ENCODE results near the gene TRAPPC14.
"Not testable (repeated sequence)": the region's sequence is repeated elsewhere in the genome, so short reads cannot be mapped to it uniquely, and the experiment has no call there.

TRAPPC14 gene, protein sequence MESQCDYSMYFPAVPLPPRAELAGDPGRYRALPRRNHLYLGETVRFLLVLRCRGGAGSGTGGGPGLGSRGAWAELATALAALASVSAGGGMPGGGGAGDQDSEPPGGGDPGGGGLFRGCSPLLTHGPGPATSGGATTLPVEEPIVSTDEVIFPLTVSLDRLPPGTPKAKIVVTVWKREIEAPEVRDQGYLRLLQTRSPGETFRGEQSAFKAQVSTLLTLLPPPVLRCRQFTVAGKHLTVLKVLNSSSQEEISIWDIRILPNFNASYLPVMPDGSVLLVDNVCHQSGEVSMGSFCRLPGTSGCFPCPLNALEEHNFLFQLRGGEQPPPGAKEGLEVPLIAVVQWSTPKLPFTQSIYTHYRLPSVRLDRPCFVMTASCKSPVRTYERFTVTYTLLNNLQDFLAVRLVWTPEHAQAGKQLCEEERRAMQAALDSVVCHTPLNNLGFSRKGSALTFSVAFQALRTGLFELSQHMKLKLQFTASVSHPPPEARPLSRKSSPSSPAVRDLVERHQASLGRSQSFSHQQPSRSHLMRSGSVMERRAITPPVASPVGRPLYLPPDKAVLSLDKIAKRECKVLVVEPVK

DNA sequence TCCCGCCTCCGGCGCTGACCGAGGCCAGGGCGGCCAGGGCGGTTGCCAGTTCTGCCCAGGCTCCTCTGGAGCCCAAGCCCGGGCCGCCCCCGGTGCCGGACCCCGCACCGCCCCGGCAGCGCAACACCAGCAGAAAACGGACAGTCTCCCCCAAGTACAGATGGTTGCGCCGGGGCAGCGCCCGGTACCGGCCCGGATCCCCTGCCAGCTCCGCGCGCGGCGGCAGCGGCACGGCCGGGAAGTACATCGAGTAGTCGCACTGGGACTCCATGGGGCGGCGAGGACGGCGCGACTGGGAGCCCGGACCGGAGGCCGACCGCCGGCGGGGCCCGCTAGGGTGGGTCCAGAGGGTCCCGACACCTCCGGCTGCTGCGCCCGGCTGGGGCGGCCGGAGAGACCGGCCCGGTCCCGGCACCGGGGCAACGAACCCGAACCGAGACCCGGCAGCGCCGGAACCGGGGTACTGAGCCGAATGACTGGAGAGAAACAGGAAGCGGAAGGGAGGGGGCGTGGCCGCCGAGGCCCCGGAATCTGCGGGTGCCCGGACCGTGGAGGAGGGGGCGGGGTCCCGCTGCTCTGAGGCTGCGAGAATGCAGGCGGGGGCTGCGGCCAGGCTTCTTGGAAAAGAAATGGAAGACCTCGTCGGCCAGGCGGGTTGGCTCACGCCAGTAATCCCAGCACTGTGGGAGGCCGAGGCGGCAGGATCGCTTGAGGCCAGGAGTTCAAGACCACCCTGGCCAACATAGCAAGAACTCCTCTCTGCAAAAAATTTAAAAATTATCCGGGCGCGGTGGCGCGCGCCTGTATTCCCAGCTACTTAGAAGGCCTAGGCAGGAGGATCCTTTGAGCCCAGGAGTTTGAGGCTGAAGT lies at the start of gene TRAPPC14:
TSS of gene TRAPPC14 (minus strand) at position 495 of the 870 bp plus-strand sequence. CDS start at position 271, 224 bp downstream.
- peak; percentile 82 to 90 for DNase-seq (ENCODE audit: low read depth in 1 of 2, low spot score in 1 of 2)

DNA sequence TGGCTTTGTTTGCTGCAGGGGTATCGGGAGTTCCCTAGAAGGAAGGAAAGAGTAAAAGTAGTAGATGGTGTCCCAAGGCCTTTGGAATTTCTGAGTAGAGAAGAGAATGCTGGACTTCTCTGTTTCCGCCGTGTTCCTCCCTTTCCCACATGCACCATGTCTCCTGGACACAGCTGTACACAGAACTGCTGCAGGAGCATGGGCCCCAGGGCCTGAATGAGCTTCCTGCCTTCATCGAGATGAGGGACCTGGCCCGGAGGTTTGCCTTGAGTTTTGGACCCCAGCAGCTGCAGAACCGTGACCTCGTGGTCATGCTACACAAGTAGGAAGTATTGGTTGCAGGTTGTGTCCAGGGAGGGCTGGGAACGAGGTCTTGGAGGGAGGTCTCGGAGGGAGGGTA lies 45.9 kb upstream of the TRAPPC14 start:
- no peak for DNase-seq (ENCODE audit: low read depth in 1 of 2, low spot score in 1 of 2)

DNA sequence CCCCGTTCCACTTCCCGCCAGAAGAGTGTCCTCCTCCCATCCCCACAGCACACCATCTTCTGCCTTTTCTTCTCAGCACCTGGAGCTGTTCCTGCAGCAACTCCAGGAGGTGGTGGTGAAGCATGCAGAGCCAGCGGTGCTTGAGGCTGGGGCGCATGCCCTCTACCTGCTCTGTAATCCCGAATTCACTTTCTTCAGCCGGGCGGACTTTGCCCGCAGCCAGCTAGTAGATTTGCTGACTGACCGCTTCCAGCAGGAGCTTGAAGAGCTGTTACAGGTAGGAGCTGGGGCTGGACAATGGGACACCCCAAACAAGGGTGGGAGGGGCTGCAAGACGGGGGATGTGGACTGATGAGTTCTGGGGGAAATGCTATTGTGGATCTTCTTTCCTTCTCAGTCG lies 42.2 kb upstream of the TRAPPC14 start:
- no peak for DNase-seq (ENCODE audit: low read depth in 1 of 2, low spot score in 1 of 2)

DNA sequence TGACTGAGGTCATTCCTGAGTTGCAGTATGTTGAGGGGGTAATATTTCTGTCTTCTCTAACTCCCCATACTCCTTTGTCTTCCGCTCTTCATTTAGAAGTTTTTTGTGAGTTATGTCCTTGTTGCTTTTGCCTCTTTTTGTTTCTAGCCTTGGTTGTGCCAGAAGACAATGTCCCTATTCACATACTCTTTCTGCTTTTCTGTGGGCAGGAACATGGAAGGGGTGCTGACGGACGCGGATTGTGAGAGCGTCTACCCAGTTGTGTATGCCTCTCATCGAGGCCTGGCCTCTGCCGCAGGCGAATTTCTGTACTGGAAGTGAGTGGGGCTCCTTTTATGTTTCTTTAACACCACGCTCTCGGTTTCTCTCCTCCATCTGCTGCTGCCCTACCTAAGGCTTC lies 39.7 kb upstream of the TRAPPC14 start:
- no peak for DNase-seq (ENCODE audit: low read depth in 1 of 2, low spot score in 1 of 2)

DNA sequence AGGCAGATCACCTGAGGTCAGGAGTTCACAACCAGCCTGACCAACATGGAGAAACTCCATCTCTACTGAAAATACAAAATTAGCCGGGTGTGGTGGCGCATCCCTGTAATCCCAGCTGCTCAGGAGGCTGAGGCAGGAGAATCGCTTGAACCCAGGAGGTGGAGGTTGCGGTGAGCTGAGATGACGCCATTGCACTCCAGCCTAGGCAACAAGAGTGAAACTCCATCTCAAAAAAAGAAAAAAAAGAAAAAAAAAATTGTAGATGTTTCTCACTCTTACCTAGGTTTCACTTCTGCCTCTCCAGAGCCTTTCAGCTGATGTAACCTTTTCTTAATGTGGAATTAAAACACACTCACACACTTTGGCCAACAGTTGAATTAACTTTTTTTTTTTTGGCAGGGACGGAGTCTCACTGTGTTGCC lies 37.4 kb upstream of the TRAPPC14 start:
- not testable (repeated sequence) for DNase-seq (ENCODE audit: low read depth in 1 of 2, low spot score in 1 of 2)

DNA sequence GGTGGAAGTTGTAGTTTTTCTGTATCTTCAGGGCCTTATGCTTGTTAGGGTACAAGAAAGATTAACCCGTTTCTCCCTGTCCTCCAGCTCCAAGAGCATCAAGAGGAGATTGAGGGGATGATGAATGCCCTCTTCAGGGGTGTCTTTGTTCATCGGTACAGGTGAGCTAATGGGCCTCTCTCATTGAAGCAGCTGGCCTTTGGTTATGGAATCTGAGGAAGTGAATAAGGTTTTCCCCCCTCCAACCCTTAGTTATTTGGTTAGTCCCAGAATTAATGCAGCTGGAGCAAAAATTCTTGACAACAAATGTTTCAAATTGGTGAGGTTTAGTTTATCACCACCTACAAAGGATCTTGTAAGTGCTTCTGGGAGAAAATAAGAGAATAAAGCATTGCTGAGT lies 36.7 kb upstream of the TRAPPC14 start:
- DNase-seq (ENCODE audit: low read depth in 1 of 2, low spot score in 1 of 2), result no peak

DNA sequence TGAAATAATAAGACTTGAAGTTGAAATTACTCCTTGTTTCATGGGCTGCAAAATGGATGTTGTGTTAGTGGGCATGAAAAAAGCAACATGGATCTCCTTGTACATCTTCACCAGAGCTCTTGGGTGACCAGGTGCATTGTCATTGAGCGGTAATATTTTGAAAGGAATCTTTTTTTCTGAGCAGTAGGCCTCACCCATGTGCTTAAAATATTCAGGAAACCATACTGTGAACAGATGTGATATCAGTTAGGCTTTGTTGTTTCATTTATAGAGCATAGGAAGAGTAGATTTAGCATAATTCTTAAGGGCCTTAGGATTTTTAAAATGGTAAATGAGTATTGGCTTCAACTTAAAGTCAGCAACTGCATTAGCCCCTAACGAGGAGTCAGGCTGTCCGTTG lies 34.4 kb upstream of the TRAPPC14 start:
- no peak for DNase-seq (ENCODE audit: low read depth in 1 of 2, low spot score in 1 of 2)

DNA sequence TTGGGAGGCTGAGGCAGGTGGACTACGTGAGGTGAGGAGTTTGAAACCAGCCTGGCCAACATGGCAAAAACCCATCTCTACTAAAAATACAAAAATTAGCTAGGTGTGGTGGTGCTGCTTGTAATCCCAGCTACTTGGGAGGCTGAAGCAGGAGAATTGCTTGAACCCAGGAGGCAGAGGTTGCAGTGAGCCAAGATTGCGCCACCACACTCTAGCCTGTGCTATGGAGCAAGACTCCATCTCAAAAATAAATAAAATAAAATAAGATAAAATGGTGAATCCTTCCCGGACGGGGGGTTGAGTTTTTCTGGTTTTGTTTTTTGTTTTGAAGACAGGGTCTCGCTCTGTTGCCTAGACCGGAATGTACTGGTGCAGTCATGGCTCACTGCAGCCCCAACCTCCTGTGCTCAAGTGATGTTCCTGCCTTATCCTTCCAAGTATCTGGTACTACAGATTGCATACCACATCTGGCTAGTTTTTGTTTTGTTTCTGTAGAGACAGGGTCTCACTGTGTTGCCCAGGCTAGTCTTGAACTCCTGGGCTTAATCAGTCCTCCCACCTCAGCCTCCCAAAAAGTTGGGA lies 33.8 kb upstream of the TRAPPC14 start:
- DNase-seq (ENCODE audit: low read depth in 1 of 2, low spot score in 1 of 2), result not testable (repeated sequence)

DNA sequence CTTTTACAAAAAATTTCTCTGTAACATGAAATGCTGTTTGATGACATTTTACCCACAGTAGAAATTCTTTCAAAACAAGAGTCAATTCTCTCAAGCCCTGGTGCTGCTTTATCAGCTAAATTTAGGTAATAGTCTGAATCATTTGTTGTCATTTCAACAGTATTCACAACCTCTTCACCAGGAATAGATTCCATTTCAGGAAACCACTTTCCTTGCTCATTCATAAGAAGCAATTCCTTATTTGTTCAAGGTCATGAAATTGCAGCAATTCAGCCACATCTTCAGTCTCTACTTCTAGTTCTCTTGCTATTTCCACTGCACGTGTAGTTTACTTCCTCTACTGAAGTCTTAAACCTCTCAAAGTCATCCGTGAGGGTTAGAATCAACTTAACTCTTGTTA lies 33.3 kb upstream of the TRAPPC14 start:
- DNase-seq (ENCODE audit: low read depth in 1 of 2, low spot score in 1 of 2), result no peak

DNA sequence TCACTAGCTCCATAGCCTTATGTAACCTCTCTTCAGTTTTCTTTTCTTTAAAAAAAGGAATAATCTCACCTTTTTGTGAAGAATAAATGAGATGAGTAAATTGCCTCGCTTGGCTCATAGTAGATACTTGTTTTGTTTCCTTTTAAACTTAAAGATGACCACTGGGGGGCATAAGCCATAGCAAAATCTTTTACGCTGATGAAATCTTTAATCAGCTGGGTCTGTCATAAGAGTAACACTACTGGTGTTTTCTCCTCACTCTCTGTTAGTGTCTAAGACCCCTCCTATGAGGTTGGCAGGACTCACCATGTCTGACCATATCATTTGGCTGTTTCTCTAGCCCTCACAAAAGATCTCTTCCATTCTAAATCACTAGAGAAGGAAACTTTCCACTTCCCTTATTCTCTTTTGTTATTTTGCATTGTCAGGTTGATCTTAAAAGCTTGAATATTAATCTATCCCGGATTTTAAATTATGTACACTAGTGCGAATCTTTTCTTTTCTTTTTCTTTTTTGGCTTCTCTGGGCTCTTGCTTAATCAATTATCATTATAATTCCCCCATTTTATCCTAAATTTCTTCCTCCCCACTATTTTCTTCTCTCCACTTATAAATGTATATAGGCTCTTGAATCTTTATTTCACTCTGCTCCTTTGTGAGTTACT lies 31.7 kb upstream of the TRAPPC14 start:
- no peak for DNase-seq (ENCODE audit: low read depth in 1 of 2, low spot score in 1 of 2)

DNA sequence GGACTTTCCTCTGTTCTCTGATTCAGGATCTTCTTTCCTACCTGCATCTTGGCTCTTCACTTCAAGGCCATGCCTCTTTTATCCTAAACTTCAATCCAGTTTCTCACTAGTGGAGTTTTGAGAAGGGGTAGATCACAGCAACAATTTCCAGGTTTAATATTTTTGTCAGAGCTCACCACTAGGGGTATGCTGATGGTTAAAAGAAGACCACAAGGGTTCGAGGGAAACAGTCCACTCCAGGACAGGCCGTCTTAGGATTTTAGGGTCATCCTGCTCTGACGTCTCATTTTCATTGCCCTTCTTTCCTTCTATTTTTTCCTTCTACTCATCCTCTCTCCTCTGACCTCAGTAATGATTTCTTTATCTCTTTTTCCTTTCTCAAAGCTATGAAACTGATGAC lies 30.5 kb upstream of the TRAPPC14 start:
- no peak for DNase-seq (ENCODE audit: low read depth in 1 of 2, low spot score in 1 of 2)

DNA sequence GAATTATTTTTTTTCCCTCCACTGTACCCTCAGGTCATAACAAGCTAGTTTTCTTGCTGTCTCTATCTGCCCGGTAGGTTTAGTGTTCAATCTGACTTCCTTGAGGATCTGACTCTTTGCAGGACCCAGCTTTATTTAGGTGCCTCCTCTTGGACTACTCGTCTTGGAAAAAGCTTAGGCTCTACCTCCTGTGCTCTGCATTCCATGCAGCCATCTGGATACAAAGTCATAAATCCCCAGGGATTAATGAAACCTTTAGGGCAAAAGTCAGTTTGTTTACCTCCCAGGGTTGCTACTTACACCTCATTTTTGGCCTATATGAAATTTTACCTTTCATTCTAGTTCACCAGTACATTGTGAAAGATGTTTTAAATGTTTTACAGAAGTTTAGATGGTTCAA lies 27.2 kb upstream of the TRAPPC14 start:
- DNase-seq (ENCODE audit: low read depth in 1 of 2, low spot score in 1 of 2), result no peak

DNA sequence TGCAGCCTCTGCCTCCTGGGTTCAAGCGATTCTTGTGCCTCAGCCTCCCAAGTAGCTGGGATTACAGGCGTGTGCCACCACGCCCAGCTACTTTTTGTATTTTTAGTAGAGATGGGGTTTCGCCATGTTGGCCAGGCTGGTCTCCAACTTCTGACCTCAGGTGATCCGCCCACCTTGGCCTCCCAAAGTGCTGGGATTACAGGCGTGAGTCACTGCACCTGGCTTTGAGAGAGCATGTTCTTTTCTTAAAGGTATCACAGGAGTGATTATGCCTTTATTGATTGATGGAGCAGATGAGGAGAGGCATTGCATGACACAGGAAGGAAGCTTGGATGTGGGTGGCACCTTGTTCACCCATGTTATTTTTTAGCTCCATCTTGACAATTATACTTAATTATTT lies 24.6 kb upstream of the TRAPPC14 start:
- not testable (repeated sequence) for DNase-seq (ENCODE audit: low read depth in 1 of 2, low spot score in 1 of 2)

DNA sequence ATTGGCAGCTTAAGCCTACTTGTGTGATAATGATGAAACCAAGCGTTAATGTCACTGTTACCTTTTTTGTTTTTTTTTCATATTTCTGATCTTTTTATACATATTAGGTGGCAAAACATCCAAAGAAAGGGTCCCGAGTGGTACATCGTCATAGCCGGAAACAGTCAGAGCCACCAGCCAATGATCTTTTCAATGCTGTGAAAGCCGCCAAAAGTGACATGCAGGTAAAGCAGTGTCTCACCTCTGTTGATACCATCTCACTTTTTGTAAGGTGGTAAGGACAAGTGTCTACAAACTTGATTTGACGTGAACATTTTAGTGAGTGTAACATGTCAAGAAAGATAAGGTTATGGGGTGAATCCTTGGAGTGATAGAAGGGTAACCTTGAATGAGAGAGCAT lies 24.1 kb upstream of the TRAPPC14 start:
- not testable (repeated sequence) for DNase-seq (ENCODE audit: low read depth in 1 of 2, low spot score in 1 of 2)

DNA sequence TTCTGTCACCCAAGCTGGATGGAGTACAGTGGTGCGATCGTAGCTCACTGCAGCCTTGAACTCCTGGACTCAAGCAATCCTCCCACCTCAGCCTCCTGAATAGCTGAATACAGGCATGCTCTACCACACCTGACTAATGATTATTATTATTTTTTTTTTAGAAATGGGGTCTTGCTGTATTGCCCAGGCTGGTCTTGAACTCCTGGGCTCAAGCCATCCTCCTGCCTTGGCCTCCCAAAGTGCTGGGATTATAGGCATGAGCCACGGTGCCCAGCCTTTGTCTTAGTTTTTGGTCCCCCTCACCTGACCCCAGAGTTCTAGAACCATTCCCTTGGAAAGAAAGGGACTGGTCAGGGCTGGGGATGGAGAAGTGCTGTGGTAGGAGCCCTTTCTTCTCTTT lies 21.6 kb upstream of the TRAPPC14 start:
- not testable (repeated sequence) for DNase-seq (ENCODE audit: low read depth in 1 of 2, low spot score in 1 of 2)

DNA sequence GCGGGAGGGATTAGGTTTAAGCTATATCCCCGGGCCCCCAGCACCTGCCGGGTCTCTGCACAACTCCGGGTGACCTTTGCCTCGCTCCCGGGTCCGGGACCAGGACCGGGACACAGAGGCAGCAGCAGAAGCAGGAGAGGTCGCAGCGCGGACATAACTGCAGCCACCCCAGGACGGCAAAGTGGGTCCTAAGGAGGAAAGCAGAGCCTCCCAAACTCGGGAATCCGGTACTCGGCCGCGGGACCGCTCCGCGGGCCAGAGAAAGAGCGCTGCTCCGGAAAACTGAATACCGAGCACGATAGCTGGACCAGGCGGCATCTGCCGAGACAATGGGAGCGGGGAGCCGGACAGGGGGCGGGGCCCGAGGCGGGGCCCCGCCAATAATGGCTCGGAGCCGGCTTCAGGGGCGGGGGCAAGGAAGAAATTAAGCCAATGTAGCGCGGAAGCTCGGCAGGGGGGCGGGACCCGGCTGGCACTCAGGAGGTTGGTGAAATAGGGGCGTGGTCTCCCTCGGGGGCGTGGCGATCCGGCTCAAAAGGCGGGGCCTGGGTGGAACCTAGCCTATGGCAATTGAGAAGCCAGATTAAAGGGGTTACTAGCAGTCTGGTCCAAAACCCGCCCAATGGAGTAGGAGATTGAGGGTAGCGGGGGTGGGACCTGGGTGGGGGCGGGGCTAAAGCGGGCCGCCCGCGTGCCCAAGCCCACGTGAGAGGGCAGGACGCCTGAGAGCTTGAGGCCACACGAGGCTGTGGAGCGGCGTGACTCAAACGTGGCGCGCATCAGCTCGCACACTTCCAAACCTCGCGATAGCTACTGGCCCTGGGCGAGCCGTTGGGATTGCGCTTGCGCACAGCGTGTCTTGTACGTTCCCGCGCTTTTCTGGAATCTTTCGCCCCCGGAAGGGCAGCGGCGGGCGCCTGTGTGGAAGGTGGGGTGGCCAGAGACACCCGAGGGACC lies 18.8 kb upstream of the TRAPPC14 start, which contains the start of the genes GPC2 and STAG3:
TSS of gene GPC2 (minus strand) at position 337 of the 957 bp plus-strand sequence. CDS start at position 155, 182 bp downstream.
TSS of gene STAG3 (plus strand) at position 874 of the 957 bp plus-strand sequence. CDS start 2,639 bp downstream, outside the sequence.
- DNase-seq (ENCODE audit: low read depth in 1 of 2, low spot score in 1 of 2), result peak; percentile 97 to 98

DNA sequence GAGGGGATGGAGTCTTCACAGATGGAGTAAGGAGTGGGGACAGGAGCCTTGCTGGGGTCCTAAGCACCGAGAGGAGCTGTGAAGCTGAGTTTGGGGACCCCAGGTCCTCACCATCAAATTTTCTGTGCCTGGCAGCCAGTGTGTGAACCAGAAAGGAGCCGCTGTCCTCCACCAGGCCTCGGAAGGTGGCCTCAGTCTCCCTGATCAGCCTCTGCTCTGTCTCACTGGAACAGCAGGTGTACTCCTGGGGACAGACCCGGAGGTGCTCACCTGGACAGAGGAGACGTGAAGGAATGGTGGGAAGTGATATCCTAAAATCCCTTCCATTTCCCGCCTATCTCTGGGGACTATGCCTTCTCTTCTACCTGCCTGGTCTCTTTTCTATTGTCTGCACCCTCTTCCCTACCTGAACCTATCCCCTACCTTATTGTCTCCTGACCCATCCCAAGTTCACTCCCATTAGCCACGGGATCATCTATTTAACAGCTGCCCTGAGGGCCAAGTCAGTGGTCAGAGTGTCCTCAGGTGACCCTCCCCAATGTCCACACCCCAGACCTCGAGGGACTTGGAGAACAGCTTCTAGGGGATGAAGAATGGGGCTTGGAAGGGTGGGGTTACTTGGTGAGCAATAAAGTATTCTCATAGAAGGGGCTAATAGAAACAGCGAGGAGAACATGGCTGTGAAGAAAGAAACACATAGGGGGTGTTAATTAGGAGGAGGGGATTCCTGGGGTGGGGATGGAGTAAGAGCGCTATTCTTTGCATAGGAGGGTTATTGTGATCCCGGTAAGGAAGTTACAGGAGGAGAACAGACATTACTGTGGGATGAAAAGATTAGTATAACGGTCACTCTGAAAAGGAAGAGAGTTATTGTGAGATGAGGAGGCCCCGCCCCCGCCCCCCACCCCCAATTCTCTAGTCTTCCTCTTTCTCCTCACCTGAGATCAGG lies 17.8 kb upstream of the TRAPPC14 start:
- no peak for DNase-seq (ENCODE audit: low read depth in 1 of 2, low spot score in 1 of 2)

DNA sequence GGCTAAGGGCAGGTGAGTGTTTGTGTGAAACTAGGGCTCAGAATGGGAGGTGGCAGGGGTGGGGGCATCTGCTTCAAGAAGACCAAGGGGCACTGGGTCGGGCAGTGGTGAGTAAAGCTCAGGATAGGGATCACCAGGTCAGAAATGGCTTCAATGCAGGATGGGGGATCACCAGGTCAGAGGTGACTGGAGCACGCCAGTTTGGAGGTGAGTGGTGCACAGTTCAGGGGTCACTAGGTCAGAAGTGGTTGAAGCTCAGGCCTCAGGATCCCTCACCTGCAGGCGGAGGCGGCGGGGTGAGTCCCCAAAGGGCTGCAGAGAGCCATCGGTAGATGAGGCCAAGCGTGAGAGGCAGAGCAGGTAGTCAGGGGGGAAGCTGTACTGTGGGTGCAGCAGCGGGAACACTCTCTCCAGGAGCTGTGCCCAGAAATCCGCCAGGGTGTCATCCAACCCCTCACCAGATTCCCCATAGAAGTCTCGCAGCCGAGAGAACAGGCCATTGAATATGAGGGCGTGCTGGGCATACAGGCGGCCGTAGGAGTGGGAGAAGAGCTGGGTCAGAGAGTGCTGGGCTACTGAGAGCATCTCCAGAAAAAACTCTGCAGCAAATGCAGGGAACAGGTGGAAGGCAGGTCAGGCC lies 16.9 kb upstream of the TRAPPC14 start:
- no peak for DNase-seq (ENCODE audit: low read depth in 1 of 2, low spot score in 1 of 2)

All from activated CD4-positive, alpha-beta T cell treated with anti-CD3 and anti-CD28 coated beads, Interleukin-2, amount 50 U/mL, for 24 hours (primary cell).